HepG2 (cell line): ENCODE measurements around the gene PRKAR1A. TPM values are rescaled to one million over a fixed set of nuclear protein-coding genes. Genes with fewer than 3 reads are reported as not detected.

ENCODE experiments used
- DNMT3B ChIP-seq: conservative IDR thresholded peaks from 2 replicates; pipeline ENCODE4 v1.6.1; 2016; ENCODE audit warnings: missing biosample characterization, control low read depth
- ELF1 ChIP-seq: sonication (generic); formaldehyde crosslinking; IDR thresholded peaks from 2 replicates; pipeline ENCODE4 v1.4.0; 2020; ENCODE audit warnings: missing genetic modification reagents
- ISL2 ChIP-seq: sonication (generic); formaldehyde crosslinking; IDR thresholded peaks from 2 replicates; pipeline ENCODE4 v1.5.0; 2020; ENCODE audit warnings: missing genetic modification reagents
- KDM3A ChIP-seq: IDR thresholded peaks from 2 replicates; pipeline ENCODE4 v1.6.1; 2018; ENCODE audit warnings: low read depth, missing compliant biosample characterization
- KLF12 ChIP-seq: sonication (generic); formaldehyde crosslinking; IDR thresholded peaks from 2 replicates; pipeline ENCODE4 v1.4.0; 2020; ENCODE audit warnings: missing genetic modification reagents, borderline replicate concordance
- NFE2L2 ChIP-seq: fragments of 150-350 bp; IDR thresholded peaks from 2 replicates; pipeline ENCODE4 v1.6.1; 2014; ENCODE audit warnings: low read length
- NFKBIZ ChIP-seq: IDR thresholded peaks from 2 replicates; pipeline ENCODE4 v1.6.1; 2018; ENCODE audit warnings: missing genetic modification reagents, missing compliant biosample characterization
- NKX3-1 ChIP-seq: sonication (generic); formaldehyde crosslinking; IDR thresholded peaks from 2 replicates; pipeline ENCODE4 v1.5.0; 2020; ENCODE audit warnings: missing genetic modification reagents
- NRL ChIP-seq: sonication (generic); formaldehyde crosslinking; IDR thresholded peaks from 2 replicates; pipeline ENCODE4 v1.5.0; 2020; ENCODE audit warnings: missing genetic modification reagents, mild to moderate bottlenecking, moderate library complexity, borderline replicate concordance
- RARA ChIP-seq: IDR thresholded peaks from 2 replicates; pipeline ENCODE4 v1.6.1; 2016; ENCODE audit warnings: missing genetic modification reagents, missing compliant biosample characterization
- TP53 ChIP-seq: sonication (generic); formaldehyde crosslinking; conservative IDR thresholded peaks from 2 replicates; pipeline ENCODE4 v1.4.0; 2020; ENCODE audit warnings: missing genetic modification reagents
- XRCC5 ChIP-seq: fragments of 200-400 bp; formaldehyde crosslinking; optimal IDR thresholded peaks from 2 replicates; pipeline ENCODE3; 2017; ENCODE audit warnings: mild to moderate bottlenecking, low read length
- ZFP82 ChIP-seq: sonication (generic); formaldehyde crosslinking; IDR thresholded peaks from 2 replicates; pipeline ENCODE4 v1.5.1; 2020; ENCODE audit warnings: mild to moderate bottlenecking, missing genetic modification reagents, borderline replicate concordance
- ZNF30 ChIP-seq: sonication (generic); formaldehyde crosslinking; IDR thresholded peaks from 2 replicates; pipeline ENCODE4 v1.5.0; 2020; ENCODE audit warnings: mild to moderate bottlenecking, missing genetic modification reagents
- ZNF496 ChIP-seq: sonication (generic); formaldehyde crosslinking; IDR thresholded peaks from 2 replicates; pipeline ENCODE4 v1.8.1; 2023; ENCODE audit warnings: mild to moderate bottlenecking, moderate library complexity, missing genetic modification reagents; ENCODE audit not compliant: insufficient replicate concordance
- ZNF547 ChIP-seq: sonication (generic); formaldehyde crosslinking; IDR thresholded peaks from 2 replicates; pipeline ENCODE4 v1.5.1; 2020; ENCODE audit warnings: mild to moderate bottlenecking, missing genetic modification reagents
- polyA plus RNA-seq, 8 experiments: library from polyadenylated mRNA; depleted of rRNA in 3 of 8; stranded (reverse) in 7 of 8; unstranded in 1 of 8; fragments of >200 nt; fragmentation: Illumina TruSeq in 4 of 8; extraction: Trizol in 4 of 8; gene quantifications; 2 replicates each; pipeline versions ENCODE4 v1.2.1 to v1.2.3, GENCODE V29; 2011 to 2016; ENCODE audit warnings: low read depth in 4 of 8, missing spikeins in 1 of 8, mixed read lengths in 1 of 8; ENCODE audit not compliant: insufficient read depth in 1 of 8
- total RNA-seq, 5 experiments: library from RNA; depleted of rRNA; stranded (reverse); fragments of >200 nt; fragmentation: Illumina TruSeq; extraction: Trizol; gene quantifications; 2 replicates each; pipeline ENCODE4 v1.2.3, GENCODE V29; 2016; ENCODE audit warnings: low read depth in 1 of 5
- TF ChIP-seq, protein P1 (sequence below): sonication (generic); formaldehyde crosslinking; IDR thresholded peaks from 2 replicates; pipeline ENCODE4 v1.5.1; 2020; ENCODE audit warnings: mild to moderate bottlenecking, missing genetic modification reagents, borderline replicate concordance
- TF ChIP-seq, protein P2 (sequence below): IDR thresholded peaks from 2 replicates; pipeline ENCODE4 v1.6.1; 2016; ENCODE audit warnings: mild to moderate bottlenecking, missing biosample characterization, missing genetic modification reagents
- TF ChIP-seq, protein P3 (sequence below): IDR thresholded peaks from 2 replicates; pipeline ENCODE4 v1.6.1; 2016; ENCODE audit warnings: mild to moderate bottlenecking
- TF ChIP-seq, protein P4 (sequence below): sonication (generic); formaldehyde crosslinking; IDR thresholded peaks from 2 replicates; pipeline ENCODE4 v1.4.0; 2020; ENCODE audit warnings: missing genetic modification reagents, borderline replicate concordance

PRKAR1A gene
- total and polyA plus RNA-seq, 2 of the 13 experiments (the other 11 are each of a cell fraction or from before 2014, with no cell fraction given): 265 to 266 TPM

DNA sequence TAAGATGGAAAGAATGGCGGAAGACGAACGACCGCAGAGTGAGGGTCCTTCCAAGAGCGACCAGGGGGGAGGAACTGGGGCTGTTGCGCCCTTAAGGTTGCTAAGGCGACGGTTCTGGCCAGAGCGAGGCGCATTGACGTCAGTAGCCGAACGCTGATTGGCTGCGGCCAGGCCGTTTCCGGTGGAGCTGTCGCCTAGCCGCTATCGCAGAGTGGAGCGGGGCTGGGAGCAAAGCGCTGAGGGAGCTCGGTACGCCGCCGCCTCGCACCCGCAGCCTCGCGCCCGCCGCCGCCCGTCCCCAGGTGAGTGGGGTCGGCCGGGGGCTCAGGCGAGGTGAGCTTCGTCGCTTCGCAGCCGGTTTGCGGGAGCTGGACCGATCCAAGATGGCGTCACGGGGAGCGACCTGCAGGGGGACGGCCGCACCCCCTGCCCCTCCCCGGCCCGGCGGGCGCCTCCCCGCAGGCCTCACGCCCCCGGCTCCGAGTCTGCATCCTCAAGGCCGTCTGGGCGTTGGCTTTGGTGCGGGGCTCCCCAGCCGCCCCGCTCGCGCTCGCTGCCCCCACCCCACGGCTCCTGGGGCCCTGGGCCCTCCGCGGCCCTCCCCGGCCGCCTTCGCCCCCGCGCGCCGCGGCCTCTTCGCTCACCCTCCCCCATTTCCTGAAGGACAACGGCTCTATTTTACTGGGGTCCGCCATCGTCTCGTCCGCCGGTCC lies at the start of gene PRKAR1A (continued):
- TF ChIP-seq RARA (CRISPR knock-in tag): peak; percentile 33; the same call in 1 of the 2 replicates
- TF ChIP-seq, protein P1, sequence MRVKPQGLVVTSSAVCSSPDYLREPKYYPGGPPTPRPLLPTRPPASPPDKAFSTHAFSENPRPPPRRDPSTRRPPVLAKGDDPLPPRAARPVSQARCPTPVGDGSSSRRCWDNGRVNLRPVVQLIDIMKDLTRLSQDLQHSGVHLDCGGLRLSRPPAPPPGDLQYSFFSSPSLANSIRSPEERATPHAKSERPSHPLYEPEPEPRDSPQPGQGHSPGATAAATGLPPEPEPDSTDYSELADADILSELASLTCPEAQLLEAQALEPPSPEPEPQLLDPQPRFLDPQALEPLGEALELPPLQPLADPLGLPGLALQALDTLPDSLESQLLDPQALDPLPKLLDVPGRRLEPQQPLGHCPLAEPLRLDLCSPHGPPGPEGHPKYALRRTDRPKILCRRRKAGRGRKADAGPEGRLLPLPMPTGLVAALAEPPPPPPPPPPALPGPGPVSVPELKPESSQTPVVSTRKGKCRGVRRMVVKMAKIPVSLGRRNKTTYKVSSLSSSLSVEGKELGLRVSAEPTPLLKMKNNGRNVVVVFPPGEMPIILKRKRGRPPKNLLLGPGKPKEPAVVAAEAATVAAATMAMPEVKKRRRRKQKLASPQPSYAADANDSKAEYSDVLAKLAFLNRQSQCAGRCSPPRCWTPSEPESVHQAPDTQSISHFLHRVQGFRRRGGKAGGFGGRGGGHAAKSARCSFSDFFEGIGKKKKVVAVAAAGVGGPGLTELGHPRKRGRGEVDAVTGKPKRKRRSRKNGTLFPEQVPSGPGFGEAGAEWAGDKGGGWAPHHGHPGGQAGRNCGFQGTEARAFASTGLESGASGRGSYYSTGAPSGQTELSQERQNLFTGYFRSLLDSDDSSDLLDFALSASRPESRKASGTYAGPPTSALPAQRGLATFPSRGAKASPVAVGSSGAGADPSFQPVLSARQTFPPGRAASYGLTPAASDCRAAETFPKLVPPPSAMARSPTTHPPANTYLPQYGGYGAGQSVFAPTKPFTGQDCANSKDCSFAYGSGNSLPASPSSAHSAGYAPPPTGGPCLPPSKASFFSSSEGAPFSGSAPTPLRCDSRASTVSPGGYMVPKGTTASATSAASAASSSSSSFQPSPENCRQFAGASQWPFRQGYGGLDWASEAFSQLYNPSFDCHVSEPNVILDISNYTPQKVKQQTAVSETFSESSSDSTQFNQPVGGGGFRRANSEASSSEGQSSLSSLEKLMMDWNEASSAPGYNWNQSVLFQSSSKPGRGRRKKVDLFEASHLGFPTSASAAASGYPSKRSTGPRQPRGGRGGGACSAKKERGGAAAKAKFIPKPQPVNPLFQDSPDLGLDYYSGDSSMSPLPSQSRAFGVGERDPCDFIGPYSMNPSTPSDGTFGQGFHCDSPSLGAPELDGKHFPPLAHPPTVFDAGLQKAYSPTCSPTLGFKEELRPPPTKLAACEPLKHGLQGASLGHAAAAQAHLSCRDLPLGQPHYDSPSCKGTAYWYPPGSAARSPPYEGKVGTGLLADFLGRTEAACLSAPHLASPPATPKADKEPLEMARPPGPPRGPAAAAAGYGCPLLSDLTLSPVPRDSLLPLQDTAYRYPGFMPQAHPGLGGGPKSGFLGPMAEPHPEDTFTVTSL (CRISPR knock-in tag): no peak
- TF ChIP-seq NRL (CRISPR knock-in tag): no peak
- TF ChIP-seq ISL2 (CRISPR knock-in tag): no peak; the same call in 1 of the 2 replicates
- no peak; the same call in 1 of the 2 replicates for TF ChIP-seq ZNF547 (CRISPR knock-in tag)
- TF ChIP-seq NFKBIZ (CRISPR knock-in tag): 0 out of 2 replicates have a peak, but pooled peaks have one; percentile 15
- TF ChIP-seq, protein P2, sequence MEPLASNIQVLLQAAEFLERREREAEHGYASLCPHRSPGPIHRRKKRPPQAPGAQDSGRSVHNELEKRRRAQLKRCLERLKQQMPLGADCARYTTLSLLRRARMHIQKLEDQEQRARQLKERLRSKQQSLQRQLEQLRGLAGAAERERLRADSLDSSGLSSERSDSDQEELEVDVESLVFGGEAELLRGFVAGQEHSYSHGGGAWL: no peak; the same call in none of the 2 replicates
- TF ChIP-seq NFE2L2: no peak
- TF ChIP-seq, protein P3, sequence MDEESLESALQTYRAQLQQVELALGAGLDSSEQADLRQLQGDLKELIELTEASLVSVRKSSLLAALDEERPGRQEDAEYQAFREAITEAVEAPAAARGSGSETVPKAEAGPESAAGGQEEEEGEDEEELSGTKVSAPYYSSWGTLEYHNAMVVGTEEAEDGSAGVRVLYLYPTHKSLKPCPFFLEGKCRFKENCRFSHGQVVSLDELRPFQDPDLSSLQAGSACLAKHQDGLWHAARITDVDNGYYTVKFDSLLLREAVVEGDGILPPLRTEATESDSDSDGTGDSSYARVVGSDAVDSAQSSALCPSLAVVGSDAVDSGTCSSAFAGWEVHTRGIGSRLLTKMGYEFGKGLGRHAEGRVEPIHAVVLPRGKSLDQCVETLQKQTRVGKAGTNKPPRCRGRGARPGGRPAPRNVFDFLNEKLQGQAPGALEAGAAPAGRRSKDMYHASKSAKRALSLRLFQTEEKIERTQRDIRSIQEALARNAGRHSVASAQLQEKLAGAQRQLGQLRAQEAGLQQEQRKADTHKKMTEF (CRISPR knock-in tag): peak; percentile 64
- TF ChIP-seq KDM3A (CRISPR knock-in tag): 0 out of 2 replicates have a peak, but pooled peaks have one; percentile 13
- TF ChIP-seq XRCC5: no peak
- no peak for TF ChIP-seq DNMT3B (CRISPR knock-in tag)
- TF ChIP-seq TP53 (CRISPR knock-in tag): no peak
- TF ChIP-seq, protein P4, sequence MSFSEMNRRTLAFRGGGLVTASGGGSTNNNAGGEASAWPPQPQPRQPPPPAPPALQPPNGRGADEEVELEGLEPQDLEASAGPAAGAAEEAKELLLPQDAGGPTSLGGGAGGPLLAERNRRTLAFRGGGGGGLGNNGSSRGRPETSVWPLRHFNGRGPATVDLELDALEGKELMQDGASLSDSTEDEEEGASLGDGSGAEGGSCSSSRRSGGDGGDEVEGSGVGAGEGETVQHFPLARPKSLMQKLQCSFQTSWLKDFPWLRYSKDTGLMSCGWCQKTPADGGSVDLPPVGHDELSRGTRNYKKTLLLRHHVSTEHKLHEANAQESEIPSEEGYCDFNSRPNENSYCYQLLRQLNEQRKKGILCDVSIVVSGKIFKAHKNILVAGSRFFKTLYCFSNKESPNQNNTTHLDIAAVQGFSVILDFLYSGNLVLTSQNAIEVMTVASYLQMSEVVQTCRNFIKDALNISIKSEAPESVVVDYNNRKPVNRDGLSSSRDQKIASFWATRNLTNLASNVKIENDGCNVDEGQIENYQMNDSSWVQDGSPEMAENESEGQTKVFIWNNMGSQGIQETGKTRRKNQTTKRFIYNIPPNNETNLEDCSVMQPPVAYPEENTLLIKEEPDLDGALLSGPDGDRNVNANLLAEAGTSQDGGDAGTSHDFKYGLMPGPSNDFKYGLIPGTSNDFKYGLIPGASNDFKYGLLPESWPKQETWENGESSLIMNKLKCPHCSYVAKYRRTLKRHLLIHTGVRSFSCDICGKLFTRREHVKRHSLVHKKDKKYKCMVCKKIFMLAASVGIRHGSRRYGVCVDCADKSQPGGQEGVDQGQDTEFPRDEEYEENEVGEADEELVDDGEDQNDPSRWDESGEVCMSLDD (CRISPR knock-in tag): peak; percentile 75; the same call in 1 of the 2 replicates
- TF ChIP-seq KLF12 (CRISPR knock-in tag): peak; percentile 93
- no peak for TF ChIP-seq ZNF496 (CRISPR knock-in tag)
- TF ChIP-seq ELF1 (CRISPR knock-in tag): peak; percentile 67; the same call in 1 of the 2 replicates
- TF ChIP-seq ZNF30 (CRISPR knock-in tag): no peak
- peak; percentile 25; the same call in 1 of the 2 replicates for TF ChIP-seq NKX3-1 (CRISPR knock-in tag)
- no peak for TF ChIP-seq ZFP82 (CRISPR knock-in tag)
